AG04450 (cell line): ENCODE results near the gene PRADC1. TPM values are rescaled to one million over a fixed set of nuclear protein-coding genes. Genes with fewer than 3 reads are reported as not detected.

Experiments
- CTCF ChIA-PET: fragments of 300-600, 350-600 bp; formaldehyde crosslinking; extraction: SDS; loops from one replicate; lab custom pipeline; 2022; ENCODE audit warnings: antibody characterized with exemption, inconsistent platforms; lab: Charles Lee
- POLR2A ChIA-PET: fragments of 350-600 bp; formaldehyde crosslinking; extraction: SDS; loops from one replicate; lab custom pipeline; 2021; ENCODE audit warnings: antibody characterized with exemption, inconsistent platforms; lab: Yijun Ruan, JAX
- DNase-seq: peaks from one replicate; pipeline ENCODE4 v3.0.0-alpha.2; 2011; ENCODE audit warnings: low read depth, low spot score
- H3K27ac ChIP-seq: one replicate; pipeline ENCODE4 v1.5.1; 2012; ENCODE audit warnings: low read depth, low read length, control low read depth
- H3K27me3 ChIP-seq: one replicate; pipeline ENCODE4 v1.6.0; 2012; ENCODE audit warnings: low read length; ENCODE audit not compliant: control insufficient read depth, insufficient read depth
- H3K4me3 ChIP-seq: 2 replicates; pipeline ENCODE4 v1.5.1; 2011; ENCODE audit warnings: mild to moderate bottlenecking, low read depth, low read length, control low read depth
- H3K9me3 ChIP-seq: 2 replicates; pipeline ENCODE4 v1.5.1; 2012; ENCODE audit warnings: low read length; ENCODE audit not compliant: control insufficient read depth, insufficient read depth
- CTCF ChIP-seq: IDR thresholded peaks from 2 replicates; pipeline ENCODE4 v1.5.1; 2011; ENCODE audit warnings: low read depth, low read length, control low read depth, inconsistent platforms
- polyA minus RNA-seq: library from RNA; depleted of rRNA, polyadenylated mRNA; stranded (reverse); fragments of >200 nt; gene quantifications from 2 replicates; pipeline ENCODE4 v1.2.3, GENCODE V29; 2011; rRNA and poly(A)+ RNA removed
- polyA plus RNA-seq: library from polyadenylated mRNA; depleted of rRNA; stranded (reverse); fragments of >200 nt; gene quantifications from 2 replicates; pipeline ENCODE4 v1.2.3, GENCODE V29; 2011; rRNA removed

PRADC1 gene
- 11.6 and 12.0 TPM in 2 replicates for polyA plus RNA-seq
- polyA minus RNA-seq: 9.1 and 10.9 TPM in 2 replicates

GRCh38 chr2:73233154-73233931 lies at the start of gene PRADC1:
PRADC1 (minus strand) TSS chr2:73233239; CDS start chr2:73233160, 79 bp downstream.
- TF ChIP-seq CTCF: no peak
- peak within 1 kb of the TSS; percentile 94 for H3K4me3 ChIP-seq
- peak within 1 kb of the TSS; percentile 79 for H3K27ac ChIP-seq
- H3K27me3 ChIP-seq: no peaks in the 10 kb centered on the region
- ChIA-PET CTCF (interaction anchor here (1.1 to 1.6 kb wide), 3 partner anchors 20 to 148 kb away, joined by 3 to 11 read pairs (median 5); no protein-coding TSS in a partner anchor), POLR2A (interaction anchor here (0.5 to 2.8 kb wide), 19 partner anchors 9 to 559 kb away, joined by 3 to 14 read pairs (median 4); partner anchors contain the start of genes ALMS1, SFXN5 and TPRKB)
- H3K9me3 ChIP-seq: no peaks in the 10 kb centered on the region
- DNase-seq: peak; percentile 99

- DNase-seq: no peak
- peaks cover 15% of the 10 kb centered on the region for H3K27me3 ChIP-seq
- H3K4me3 ChIP-seq: no peak overlapping the region
- ChIA-PET POLR2A (no interaction called here), CTCF (interaction anchor here (2.0 kb wide), 1 partner anchor 9 kb away, joined by 13 read pairs; no protein-coding TSS in a partner anchor)
- H3K27ac ChIP-seq: no peak overlapping the region
- no peaks in the 10 kb centered on the region; the same call in 1 of the 2 replicates for H3K9me3 ChIP-seq
- TF ChIP-seq CTCF: no peak
Measured at GRCh38 chr2:73281244-73281643, 48.2 kb upstream of the PRADC1 start.

- CTCF ChIA-PET: interaction anchor here (2.0 kb wide), 1 partner anchor 10 kb away, joined by 13 read pairs; no protein-coding TSS in a partner anchor
- Histone ChIP-seq H3K27me3 (peaks cover 4% of the 10 kb centered on the region), H3K27ac (no peak overlapping the region), H3K9me3 (no peaks in the 10 kb centered on the region; the same call in 1 of the 2 replicates), H3K4me3 (no peak overlapping the region)
- TF ChIP-seq CTCF: no peak
- POLR2A ChIA-PET: no interaction called here
- DNase-seq: no peak
Measured at GRCh38 chr2:73279852-73280251, 46.8 kb upstream of the PRADC1 start.

- DNase-seq: no peak
- Histone ChIP-seq H3K27ac (no peak overlapping the region), H3K4me3 (no peak overlapping the region), H3K27me3 (peaks cover 22% of the 10 kb centered on the region), H3K9me3 (no peaks in the 10 kb centered on the region; the same call in 1 of the 2 replicates)
- ChIA-PET CTCF (no interaction called here), POLR2A (no interaction called here)
- no peak for TF ChIP-seq CTCF
Measured at GRCh38 chr2:73272270-73272669, 39.2 kb upstream of the PRADC1 start.
